ENCODE results near the gene CNPY1.

GRCh38 chr7:155481764-155482163 is 64.6 kb downstream of the CNPY1 start:
- TF ChIP-seq CTCF (IDR thresholded peaks at IDR 0.05 in 4 of 5, conservative IDR thresholded peaks at IDR 0.05 in 1 of 5): no peak
- no peak for TF ChIP-seq POLR2A (IDR thresholded peaks at IDR 0.05)

All from gastrocnemius medialis (tissue), 4 donors.